Spinal cord (tissue), 4 donors: ENCODE results near the gene OR1L6. TPM values are rescaled to one million over a fixed set of nuclear protein-coding genes. Genes with fewer than 3 reads are reported as not detected.

ENCODE experiments used
- polyA plus RNA-seq, 2 donors: library from polyadenylated mRNA; unstranded; fragments of 120-200 nt; gene quantifications; one replicate each; pipeline ENCODE4 v1.2.1, GENCODE V29; 2013; ENCODE audit not compliant: insufficient read length in 2 of 2
- total RNA-seq, 2 donors: library from RNA; depleted of rRNA in 1 of 2; stranded (reverse); fragments of 120-200 nt in 1 of 2; fragments of >200 nt in 1 of 2; gene quantifications; one replicate each; pipeline versions ENCODE4 v1.2.3 to v1.2.4, GENCODE V29; 2013 to 2014

The OR1L6 gene
- total and polyA plus RNA-seq, 4 donors = not detected

Other genes starting within 250 kb of the OR1L6 start
- not detected for gene OR1J2, start 231.5 kb upstream of the OR1L6 start, total RNA-seq
- not detected for gene OR1J2, start 231.5 kb upstream of the OR1L6 start, polyA plus RNA-seq
- gene OR1J4, start 223.2 kb upstream of the OR1L6 start, total RNA-seq = not detected
- gene OR1J4, start 223.2 kb upstream of the OR1L6 start, polyA plus RNA-seq = not detected
- gene OR1N1, start 215.0 kb upstream of the OR1L6 start, total RNA-seq = not detected
- not detected for gene OR1N1, start 215.0 kb upstream of the OR1L6 start, polyA plus RNA-seq
- gene OR1N2, start 189.2 kb upstream of the OR1L6 start, total RNA-seq = not detected
- not detected for gene OR1N2, start 189.2 kb upstream of the OR1L6 start, polyA plus RNA-seq
- under 1 TPM in 1 of 2 donors, not detected in 1; 0.22 TPM for gene OR1L8, start 158.9 kb upstream of the OR1L6 start, total RNA-seq
- under 1 TPM in 1 of 2 donors, not detected in 1; 0.26 TPM for gene OR1L8, start 158.9 kb upstream of the OR1L6 start, polyA plus RNA-seq
- gene OR1Q1, start 127.6 kb upstream of the OR1L6 start, total RNA-seq = not detected
- gene OR1Q1, start 127.6 kb upstream of the OR1L6 start, polyA plus RNA-seq = not detected
- not detected for gene OR1B1, start 84.7 kb upstream of the OR1L6 start, total RNA-seq
- not detected for gene OR1B1, start 84.7 kb upstream of the OR1L6 start, polyA plus RNA-seq
- gene OR1L1, start 80.6 kb upstream of the OR1L6 start, total RNA-seq = not detected
- gene OR1L1, start 80.6 kb upstream of the OR1L6 start, polyA plus RNA-seq = not detected
- gene OR1L3, start 67.2 kb upstream of the OR1L6 start, total RNA-seq = not detected
- not detected for gene OR1L3, start 67.2 kb upstream of the OR1L6 start, polyA plus RNA-seq
- not detected for gene OR1L4, start 18.3 kb upstream of the OR1L6 start, total RNA-seq
- gene OR1L4, start 18.3 kb upstream of the OR1L6 start, polyA plus RNA-seq = not detected
- gene OR5C1, start 46.6 kb downstream of the OR1L6 start, total RNA-seq = not detected
- not detected for gene OR5C1, start 46.6 kb downstream of the OR1L6 start, polyA plus RNA-seq
- not detected for gene OR1K1, start 57.8 kb downstream of the OR1L6 start, total RNA-seq
- gene OR1K1, start 57.8 kb downstream of the OR1L6 start, polyA plus RNA-seq = not detected
- gene PDCL, start 86.3 kb downstream of the OR1L6 start, total RNA-seq = 10 to 100 TPM; 27.8 to 43.5 TPM
- gene PDCL, start 86.3 kb downstream of the OR1L6 start, polyA plus RNA-seq = 10 to 100 TPM; 24.0 to 30.0 TPM
- gene RC3H2, start 163.1 kb downstream of the OR1L6 start, total RNA-seq = 10 to 100 TPM; 58.0 to 80.4 TPM
- gene RC3H2, start 163.1 kb downstream of the OR1L6 start, polyA plus RNA-seq = 10 to 100 TPM; 32.9 to 47.1 TPM
- gene ZBTB6, start 171.0 kb downstream of the OR1L6 start, total RNA-seq = 10 to 100 TPM; 10.6 to 46.5 TPM
- 10 to 100 TPM; 13.8 to 17.9 TPM for gene ZBTB6, start 171.0 kb downstream of the OR1L6 start, polyA plus RNA-seq
- 10 to 100 TPM in 1 of 2 donors, 1 to 10 TPM in 1; 9.0 to 13.3 TPM for gene ZBTB26, start 189.2 kb downstream of the OR1L6 start, total RNA-seq
- 10 to 100 TPM; 10.3 to 12.3 TPM for gene ZBTB26, start 189.2 kb downstream of the OR1L6 start, polyA plus RNA-seq
- 100 to 1,000 TPM in 1 of 2 donors, 10 to 100 TPM in 1; 60.2 to 104 TPM for gene RABGAP1, start 198.7 kb downstream of the OR1L6 start, total RNA-seq
- 10 to 100 TPM; 67.1 to 69.0 TPM for gene RABGAP1, start 198.7 kb downstream of the OR1L6 start, polyA plus RNA-seq